Testis (tissue), 2 donors: ENCODE data around the gene CCDC33.

ENCODE experiments used
- POLR2A ChIP-seq: fragments of 450-650 bp; IDR thresholded peaks from one replicate; pipeline ENCODE4 v1.6.1; 2017; ENCODE audit warnings: antibody characterized with exemption, mild to moderate bottlenecking, moderate library complexity
- TF ChIP-seq, protein P1 (sequence below), 3 experiments: fragments of 450-650 bp in 2 of 3; fragments of 200-600 bp in 1 of 3; sonication (generic) in 1 of 3; IDR thresholded peaks; one replicate each; pipeline ENCODE4 v1.5.1; 2016 to 2019; ENCODE audit warnings: antibody characterized with exemption in 3 of 3, mild to moderate bottlenecking in 2 of 3, moderate library complexity in 1 of 3

DNA sequence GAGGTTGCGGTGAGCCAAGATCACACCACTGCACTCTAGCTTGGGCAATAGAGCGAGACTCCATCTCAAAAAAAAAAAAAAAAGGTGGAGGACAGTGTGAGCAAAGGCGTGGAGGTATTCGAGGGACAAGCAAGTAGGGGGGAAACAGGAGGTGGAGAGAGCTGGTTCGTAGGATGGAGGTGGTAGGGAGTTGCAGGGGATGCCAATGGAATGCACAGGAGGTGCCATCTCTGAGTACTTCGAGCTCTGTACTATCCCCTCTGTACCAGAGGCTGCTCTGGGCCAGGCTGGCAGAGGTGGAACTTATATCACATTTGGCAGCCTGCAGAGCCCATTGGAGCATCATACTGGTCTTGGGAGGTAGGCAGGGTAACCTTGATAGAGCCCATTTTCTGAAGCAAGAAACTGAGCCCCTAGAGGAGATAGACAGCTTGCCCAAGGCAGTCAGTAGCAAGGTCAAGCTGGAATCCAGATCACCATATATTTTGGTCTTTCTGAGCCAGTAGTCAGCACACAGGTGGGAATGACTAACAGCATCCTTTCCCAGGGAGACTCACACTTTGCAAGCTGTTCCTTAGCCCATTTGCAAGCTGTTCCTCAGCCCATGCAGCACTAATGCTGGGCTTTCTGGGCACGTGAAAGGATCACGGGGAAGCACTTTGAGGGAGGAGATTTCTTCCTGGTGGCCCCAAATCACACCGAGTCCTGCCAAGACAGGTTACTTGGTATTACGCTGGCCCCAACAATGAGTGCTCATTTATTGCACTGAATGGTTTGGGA is 9.2 kb upstream of the CCDC33 start:
- TF ChIP-seq POLR2A = no peak
- TF ChIP-seq, protein P1, sequence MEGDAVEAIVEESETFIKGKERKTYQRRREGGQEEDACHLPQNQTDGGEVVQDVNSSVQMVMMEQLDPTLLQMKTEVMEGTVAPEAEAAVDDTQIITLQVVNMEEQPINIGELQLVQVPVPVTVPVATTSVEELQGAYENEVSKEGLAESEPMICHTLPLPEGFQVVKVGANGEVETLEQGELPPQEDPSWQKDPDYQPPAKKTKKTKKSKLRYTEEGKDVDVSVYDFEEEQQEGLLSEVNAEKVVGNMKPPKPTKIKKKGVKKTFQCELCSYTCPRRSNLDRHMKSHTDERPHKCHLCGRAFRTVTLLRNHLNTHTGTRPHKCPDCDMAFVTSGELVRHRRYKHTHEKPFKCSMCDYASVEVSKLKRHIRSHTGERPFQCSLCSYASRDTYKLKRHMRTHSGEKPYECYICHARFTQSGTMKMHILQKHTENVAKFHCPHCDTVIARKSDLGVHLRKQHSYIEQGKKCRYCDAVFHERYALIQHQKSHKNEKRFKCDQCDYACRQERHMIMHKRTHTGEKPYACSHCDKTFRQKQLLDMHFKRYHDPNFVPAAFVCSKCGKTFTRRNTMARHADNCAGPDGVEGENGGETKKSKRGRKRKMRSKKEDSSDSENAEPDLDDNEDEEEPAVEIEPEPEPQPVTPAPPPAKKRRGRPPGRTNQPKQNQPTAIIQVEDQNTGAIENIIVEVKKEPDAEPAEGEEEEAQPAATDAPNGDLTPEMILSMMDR (IDR thresholded peaks at IDR 0.05) = no peak
